Limb (tissue), 2 donors: ENCODE results near the gene PLCH2.
"Not testable (repeated sequence)": the region's sequence is repeated elsewhere in the genome, so short reads cannot be mapped to it uniquely, and the experiment has no call there.

Experiments
- DNase-seq, 2 donors: peaks; one replicate each; pipeline ENCODE4 v3.0.0-alpha.2; 2016; ENCODE audit errors: extremely low spot score in 2 of 2

PLCH2 gene

DNA sequence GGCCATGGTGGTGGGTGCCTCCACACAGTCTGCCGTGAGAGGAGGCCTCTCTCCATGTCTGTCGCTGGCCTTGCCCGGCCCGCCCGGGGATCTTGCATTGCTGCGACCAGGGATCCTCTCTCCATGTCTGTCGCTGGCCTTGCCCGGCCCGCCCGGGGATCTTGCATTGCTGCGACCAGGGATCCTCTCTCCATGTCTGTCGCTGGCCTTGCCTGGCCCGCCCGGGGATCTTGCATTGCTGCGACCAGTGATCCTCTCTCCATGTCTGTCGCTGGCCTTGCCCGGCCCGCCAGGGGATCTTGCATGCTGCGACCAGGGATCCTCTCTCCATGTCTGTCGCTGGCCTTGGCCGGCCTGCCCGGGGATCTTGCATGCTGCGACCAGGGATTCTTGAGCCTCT lies 35.7 kb upstream of the PLCH2 start:
- not testable (repeated sequence) for DNase-seq

DNA sequence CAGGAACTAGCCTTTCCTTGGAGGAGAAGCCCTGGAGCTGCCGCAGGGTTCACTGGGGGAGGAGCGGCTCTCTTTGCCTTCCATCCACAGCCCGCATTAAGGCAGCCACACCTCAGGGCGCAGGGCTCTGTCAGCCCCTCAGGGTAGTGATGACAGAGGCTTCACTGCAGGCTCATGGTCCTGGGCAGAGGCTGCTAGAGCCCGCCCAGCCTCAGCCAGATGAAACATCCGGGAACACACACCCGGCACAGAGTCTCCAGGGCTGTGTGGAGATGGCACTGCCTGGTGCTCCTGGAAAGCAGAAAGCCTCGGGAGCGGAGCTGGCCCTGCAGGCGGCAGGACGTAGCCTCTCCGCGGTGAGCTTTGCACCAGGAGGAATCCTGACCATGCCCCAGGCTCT lies 34.3 kb upstream of the PLCH2 start:
- no peak for DNase-seq

DNA sequence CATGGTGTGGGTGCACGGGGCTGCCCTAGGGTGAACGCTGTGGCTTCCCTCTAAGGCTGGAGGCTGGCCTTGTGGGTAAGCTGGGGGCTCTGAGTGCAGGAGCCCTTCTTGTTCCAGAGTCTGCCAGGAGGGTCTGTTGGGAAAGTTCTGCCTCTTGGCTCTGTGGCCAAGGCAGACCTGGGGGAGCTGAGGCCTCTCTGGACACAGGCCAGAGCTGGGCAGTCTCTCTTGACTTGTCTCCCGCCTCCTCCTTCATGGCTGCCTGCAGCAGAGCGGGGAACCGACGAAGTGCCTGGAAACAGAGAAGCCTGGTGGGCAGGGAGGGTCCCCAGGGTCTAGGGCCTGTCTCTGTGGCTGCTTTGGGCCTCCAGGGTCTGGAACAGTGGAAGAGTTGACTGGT lies 33.4 kb upstream of the PLCH2 start:
- DNase-seq, result no peak

DNA sequence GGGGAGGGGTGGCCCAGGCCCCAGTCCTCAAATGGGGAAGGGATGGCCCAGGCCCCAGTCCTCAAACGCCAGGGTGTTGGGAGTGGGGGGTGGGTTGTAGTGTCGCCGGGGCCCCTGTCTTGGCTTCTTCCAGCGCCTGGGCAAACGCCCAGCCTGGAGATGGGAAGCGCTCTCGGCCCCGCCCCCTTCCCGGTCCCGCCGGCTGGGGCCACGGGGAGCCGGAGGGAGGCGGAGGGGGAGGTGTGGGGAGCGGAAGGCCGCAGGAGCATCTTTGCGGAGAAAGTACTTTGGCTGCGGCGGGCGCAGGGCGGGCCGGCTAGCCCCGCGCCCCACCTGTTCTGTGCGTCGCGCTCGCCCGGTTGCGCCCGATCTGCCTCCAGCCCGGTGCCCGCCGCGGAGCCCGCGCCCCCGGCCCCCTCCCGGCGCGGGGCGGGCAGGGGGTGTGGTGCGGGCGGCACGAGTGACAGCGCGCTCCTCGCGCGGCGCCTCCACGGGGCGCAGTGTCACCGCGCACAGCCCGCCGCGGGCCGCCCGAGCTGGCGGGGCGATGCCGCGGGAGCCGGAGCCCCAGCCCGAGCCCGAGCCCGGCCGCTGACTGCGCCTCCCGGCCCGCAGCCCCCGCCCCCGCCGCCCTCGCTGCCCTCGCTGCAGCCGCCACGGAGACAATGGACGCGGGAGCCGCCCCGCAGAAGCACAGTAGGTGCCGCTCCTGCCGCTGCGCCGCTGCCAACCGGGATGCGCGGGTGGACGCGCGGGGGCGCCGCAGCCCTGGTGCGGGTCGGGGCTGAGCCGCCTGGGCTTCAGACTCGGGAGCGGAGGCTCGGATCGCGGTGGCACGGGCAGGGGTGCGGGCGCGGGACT lies 32.6 kb upstream of the PLCH2 start:
- peak in 1 of 2 donors; percentile 71 for DNase-seq

DNA sequence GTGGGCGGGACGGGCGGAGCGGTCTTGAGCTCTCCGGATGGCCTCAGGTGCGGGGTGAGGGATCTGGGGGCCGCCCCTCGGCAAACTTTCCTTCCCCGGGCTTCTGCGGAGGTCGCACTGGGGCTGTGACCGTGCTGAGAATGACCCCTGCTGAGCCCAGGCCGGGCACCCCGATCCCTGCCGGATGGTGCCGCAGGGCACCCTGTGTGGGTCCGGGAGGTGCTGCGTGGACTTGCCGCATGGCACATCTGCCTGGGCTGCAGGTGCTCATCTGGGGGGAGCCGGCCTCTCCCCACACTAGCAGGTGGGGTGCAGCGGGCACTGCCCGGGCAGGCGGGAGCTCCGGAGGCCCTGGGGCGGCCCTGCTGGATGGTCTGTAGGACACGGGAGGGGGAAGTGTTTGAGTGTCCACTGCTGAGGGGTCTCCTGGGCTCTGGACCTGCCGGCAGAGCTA lies 31.9 kb upstream of the PLCH2 start:
- DNase-seq, result no peak

DNA sequence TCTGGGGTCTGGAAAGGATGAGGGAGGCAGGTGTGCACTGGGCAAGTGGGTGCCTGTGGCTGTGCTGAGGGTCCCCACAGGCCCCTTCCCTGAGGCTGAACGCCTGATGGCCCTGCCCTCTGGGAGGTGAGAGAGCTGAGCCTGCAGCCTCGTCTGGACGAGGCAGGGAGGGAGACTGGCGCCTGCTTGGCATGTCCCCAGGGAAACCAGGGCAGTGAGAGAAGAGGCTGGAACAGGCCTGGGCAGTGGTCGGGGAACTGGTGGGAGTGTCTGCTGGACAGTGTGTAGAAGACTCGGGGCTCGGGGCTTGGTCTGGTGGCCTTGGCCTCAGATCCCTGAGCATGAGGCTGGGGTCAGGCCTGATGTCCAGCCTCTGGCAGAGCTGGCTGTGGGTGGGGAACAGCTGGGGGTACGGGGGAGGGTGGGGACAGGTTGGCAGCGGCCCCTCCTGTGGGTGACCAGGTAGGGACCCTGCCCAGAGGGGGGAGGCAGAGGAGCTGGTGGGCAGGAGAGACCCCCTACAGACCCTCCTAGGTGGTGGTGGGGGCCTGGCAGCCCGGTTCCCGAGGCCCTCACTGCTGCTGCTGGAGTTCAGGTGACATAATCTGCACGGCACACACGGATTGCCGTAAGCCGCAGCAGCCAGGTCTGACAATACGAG lies 30.8 kb upstream of the PLCH2 start:
- no peak for DNase-seq

DNA sequence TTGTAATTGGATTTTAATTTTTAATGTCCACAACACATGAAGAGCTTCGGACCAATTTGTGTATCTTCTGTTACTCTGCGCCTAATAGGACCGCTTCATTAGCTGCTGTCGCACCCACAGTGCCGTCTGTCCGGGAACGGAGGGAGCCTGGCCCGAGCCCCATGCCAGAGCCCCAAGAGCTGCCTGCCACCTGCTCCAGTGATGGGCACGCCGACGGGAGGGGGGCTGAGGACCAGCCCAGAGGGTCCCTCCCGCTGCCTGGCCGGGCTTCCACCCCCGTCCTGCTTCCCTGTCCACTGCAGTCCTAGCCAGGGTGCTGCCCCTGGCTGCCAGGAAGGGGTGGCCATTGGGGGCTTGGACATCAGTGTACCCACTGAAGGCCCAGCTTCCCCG lies 30.3 kb upstream of the PLCH2 start:
- no peak for DNase-seq

DNA sequence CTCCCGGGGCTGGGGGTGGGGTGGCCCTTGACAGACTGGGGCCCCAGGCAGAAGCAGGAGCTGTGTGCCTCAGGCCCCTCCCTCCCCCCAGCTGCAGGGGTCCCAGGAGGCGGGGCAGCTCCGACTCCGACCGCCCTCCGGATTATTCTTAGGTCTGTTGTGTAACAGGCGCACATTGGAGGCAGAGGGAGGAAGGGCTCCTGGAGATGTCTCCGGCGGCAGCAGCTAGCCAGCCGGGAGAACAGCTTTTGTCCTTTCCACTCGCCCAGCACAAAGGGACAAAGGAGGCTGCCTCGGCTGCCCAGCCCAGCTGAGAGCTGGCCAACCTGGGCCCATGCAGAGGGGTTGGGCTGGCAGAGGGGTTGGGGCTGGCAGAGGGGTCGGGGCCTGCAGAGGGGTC lies 29.7 kb upstream of the PLCH2 start:
- DNase-seq, result no peak

DNA sequence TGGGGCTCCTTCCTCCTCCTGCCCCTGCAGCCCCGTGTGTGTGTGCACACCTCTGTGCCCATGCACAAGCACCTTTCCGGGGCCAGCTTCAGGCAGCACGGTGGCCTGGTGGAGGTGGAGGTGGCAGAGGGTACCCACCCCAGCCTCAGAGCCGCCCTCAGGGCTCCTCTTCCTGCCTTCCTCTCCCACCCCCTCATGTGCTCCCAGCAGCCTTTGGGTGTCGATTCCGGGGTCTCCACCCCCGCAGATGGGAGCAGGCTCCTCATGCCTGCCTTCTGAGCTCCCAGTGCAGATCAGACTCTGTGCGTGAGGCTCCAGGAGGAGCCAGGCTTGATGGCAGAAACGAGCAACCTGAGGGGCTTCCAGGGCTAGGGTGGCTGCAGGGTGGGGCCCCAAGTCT lies 29.2 kb upstream of the PLCH2 start:
- DNase-seq, result no peak

DNA sequence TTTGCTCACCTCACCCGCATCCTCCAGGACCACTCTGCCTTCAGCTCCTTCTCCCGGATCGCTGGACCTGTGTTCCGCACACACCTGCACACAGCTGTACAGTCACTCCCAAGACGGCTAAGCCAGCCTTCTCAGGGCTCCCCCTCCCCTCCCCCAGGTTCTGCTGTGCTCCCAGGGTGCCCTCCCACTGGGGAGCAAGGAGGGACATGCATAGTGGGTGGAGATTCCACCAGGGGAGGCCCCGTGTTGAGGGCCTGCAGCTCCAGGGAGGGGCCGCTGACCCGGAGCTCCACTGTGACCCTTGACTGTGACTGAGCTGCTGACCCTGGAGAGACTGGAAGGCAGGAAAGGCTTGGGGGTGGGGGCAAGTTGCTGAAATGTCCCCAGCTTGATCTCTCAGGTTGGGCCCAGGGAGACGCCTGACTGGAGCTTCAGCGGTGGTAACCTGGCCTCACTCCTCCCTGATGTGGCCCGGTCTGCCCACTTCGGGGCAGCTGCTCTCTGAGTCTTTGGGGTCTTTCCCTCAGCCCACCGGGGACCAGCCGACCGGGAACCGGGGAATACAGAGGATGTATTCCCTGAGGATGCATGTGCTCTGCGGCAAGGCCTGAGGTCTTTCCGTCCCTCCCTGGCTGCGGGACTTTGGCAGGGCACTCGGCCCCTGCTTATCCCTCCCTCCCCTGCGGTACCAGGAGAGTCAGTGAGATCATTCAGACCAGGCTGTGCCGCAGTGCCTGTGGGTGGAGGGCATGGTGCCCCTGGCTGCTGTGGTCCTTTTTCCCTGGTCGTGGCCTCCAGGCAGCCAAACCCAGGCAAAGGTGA lies 28.6 kb upstream of the PLCH2 start:
- DNase-seq, result no peak

DNA sequence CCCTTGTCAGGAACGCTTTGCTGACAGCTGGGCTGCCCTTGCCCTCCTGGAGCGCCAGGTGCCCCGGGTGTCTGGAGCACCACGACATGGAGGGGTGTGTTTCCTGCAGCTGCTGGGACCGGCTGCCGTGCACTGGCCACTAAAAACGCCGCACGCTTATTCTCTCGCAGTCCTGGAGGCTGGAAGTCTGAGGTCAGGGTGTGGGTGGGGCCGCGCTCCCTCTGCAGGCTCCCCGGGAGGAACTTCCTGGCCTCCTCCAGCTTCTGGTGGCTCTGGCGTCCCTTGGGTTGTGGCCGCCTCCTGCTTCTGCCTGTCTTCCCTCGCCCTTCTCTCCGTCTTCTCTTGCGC lies 28.0 kb upstream of the PLCH2 start:
- DNase-seq, result no peak

DNA sequence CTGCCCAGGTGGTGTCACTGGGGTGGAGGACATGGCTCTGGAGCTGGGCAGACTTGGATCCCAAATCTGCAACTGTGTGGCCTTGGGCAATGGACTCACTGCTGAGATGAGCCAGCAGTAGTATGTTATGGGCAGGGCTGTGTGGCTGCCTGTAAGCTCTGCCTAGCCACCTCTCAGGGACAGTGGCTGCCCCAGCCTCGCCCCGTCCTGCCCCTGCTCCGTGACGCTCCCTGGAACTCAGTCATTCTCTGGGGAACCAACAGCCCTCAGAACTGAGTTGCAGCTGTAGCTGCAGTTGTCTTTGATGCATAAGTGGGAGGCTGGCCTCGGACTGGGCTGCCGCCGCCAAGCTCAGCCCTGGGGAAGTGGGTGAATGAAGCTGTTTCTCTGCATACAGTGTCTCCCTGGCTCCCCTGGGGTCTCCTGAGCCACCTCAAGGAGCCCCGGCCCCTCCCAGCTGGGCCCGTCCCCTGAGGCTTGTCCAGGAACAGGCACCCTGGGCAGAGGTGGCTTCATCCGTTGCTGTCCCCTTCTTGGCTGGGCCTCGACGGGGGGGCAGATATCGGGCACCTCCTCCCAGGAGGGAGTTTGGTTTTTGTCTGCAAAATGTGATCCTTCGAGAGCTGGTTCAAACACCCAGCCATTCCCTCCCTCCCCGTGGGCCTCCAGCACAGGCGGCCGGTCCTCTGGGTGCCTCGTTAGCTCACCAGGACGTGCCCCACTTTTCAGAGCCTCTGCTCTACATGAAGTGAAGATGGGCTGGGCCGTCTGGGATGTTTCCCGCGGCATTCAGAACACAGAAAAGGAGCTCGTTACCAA lies 26.2 kb upstream of the PLCH2 start:
- no peak for DNase-seq

DNA sequence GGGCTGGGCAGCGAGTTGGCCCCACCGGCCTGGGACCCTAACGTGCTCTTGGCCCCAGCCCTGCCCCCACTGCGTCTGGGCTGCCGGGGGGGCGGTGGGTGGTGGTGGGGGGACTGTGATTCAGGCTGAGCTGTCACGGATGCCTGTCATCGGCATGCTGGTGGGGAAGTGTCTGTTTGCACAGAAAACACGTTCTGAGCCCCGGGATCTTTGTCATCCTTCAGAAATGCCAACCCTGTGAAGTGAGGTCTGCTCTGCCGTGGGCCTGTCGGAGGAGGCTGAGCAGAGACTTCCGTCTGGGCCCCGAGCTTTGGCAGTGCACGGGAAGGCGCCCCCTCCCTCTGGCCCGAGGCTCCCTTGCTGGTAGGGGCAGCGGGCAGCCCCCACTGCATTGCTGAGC lies 24.3 kb upstream of the PLCH2 start:
- DNase-seq, result no peak

DNA sequence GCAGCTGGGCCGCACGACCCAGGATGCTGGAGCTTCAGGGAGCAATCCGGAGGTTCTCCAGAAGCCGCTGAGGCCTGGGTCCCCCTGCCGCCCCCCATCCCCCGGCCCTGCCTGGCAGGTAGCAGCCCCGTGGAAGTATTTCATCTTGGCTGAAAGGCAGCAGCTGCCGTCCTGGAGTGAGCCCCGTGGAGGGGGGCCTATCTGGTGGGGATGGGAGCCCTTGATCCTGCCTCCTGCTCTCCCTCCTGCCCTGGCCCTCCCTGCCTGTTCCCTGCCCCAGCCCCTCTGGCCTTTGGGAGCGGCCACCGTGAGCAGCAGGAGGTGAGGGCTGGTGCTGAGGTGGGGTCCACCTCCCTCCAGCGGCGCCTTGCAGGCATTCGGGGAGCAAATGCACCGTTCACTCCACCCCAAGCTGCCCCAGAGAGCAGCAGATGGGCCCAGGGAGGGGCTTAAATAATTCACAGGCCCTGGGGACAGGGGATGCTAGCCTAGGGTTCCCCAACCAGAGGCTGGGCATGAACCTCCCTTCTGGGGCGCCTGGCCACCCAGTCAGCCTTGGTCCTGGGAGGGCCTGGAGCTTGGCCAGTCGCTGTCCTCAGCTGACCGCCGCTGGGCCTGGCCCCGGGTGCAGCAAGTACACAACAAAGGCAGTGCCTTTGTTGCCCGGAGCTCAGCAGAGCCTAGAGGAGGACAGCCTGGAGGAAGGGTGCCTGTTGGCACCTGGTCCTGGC lies 23.7 kb upstream of the PLCH2 start:
- peak in 1 of 2 donors; percentile 56 for DNase-seq

DNA sequence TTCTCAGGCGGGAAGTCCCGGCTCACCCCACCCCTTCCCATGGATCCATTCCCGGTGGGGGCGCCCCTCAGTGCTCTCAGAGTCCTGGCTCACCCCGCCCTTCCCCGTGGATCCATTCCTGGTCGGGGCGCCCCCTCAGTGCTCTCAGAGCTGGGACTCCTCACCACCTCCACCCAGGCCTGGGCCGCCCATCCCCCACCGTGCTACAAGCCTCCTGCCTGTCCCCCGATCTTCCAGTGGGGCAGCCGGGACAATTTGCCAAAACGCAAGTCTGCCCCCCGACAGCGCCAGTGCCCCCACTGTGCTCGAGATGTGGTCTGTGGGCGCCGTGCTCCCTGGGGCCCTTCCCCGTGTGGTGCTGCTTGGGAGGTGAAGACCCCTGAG lies 23.2 kb upstream of the PLCH2 start:
- no peak for DNase-seq

DNA sequence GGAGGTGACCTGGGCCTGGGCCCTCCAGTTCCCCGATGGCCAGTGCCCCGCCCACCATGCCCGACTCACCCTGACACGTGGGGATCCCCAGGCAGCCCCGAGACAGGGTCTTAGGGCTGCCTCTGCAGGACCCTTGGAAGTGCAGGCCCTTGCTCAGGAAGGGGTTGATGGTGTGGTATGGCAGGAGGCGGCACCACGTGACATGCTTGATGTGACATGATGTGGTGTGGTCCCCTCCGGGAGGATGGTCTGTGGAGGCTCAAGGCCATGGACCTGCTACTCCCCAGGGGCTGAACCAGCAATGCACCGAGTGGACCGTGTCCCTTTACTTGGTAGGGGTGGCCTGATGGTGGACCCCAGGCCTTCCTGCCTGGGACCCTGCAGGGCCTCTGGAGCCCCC lies 21.9 kb upstream of the PLCH2 start:
- DNase-seq, result no peak

DNA sequence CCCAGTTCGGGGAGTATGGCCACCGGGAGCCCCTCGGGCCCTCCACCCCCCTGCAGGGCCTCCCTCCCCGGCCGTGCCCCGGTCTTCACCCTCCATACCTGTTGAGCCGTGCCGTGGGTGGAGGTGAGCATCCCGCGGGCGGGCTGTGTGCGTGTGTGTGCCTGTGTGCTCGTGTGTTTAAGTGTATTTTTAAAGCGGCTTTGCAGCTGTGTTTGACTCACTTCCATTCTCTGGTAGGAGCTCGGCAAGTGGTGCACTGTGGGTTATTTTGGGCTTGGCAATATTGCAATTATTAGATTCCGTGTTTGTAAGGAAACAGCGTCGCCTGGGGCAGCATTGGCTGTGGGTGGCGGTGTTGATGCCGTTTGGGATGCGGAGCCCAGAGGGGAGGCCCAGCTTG lies 20.3 kb upstream of the PLCH2 start:
- no peak for DNase-seq

DNA sequence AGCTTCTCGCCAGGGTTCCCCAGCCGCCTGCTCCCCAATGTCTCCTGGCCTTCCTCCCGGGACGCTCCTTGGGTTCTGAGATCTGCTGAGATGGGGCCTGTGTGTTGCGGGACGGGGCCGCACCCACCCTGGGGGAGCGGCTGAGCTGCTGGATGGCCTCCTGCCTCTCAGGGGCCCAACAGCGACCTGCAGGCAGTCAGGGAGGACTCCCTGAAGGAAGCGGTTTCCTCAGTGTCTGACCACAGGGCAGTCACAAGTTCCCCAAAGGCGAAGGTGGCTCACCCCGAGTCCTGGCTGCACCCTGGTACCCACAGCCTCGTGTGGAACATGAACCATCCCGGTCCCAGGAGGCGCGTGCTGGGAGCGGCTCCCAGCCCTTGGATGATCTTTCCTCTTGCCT lies 18.6 kb upstream of the PLCH2 start:
- no peak for DNase-seq

DNA sequence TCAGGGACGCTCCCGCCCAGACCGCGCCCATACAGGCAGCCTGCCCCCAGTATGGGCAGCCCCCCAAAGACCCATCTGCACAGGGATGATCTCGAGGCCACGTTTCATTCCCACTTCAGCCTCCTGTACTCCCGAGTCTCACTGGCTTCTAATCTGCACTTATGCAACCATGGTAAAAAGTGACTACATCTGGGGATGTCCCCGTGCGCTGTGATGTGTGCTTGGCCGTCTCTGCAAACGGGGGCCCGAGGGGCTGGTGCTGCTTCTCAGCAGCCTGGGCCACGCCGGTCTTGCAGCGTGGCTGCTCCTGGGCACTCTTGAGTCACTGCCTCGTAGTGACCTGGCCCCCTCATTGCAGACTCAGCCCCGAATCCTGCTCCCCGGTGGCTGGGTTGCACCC lies 17.4 kb upstream of the PLCH2 start:
- DNase-seq, result no peak

DNA sequence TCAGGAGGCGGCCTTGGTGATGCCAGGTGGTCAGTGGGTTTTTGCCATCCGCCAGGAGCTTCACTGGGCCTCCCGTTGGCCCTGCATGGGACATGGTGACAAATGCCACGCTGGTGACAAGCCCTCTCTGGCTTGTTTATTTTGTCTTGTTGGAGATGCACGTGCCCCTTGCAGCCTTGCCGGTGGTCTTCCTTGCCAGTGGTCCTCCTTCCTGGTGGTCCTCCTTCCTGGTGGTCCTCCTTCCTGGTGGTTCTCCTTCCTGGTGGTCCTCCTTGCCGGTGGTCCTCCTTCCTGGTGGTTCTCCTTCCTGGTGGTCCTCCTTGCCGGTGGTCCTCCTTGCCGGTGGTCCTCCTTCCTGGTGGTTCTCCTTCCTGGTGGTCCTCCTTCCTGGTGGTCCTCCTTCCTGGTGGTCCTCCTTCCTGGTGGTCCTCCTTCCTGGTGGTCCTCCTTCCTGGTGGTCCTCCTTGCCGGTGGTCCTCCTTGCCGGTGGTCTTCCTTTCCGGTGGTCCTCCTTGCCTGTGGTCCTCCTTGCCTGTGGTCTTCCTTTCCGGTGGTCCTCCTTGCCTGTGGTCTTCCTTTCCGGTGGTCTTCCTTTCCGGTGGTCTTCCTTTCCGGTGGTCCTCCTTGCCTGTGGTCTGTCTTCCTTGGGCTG lies 16.9 kb upstream of the PLCH2 start:
- not testable (repeated sequence) for DNase-seq
